ENCODE results near the gene CYLD.

Gene CYLD

GRCh38 chr16:50711040-50711439 is 30.8 kb upstream of the CYLD start:
- DNase-seq: no peak

GRCh38 chr16:50711862-50712559 is 29.9 kb upstream of the CYLD start:
- peak in 51 of 56 donors; percentile 8 to 84 (median 60) for DNase-seq

GRCh38 chr16:50712560-50712898 is 29.4 kb upstream of the CYLD start:
- no peak for DNase-seq

GRCh38 chr16:50712956-50713355 is 28.9 kb upstream of the CYLD start:
- no peak for DNase-seq

- no peak for DNase-seq
Observed at GRCh38 chr16:50717091-50717490, 24.8 kb upstream of the CYLD start.

- DNase-seq: no peak
Observed at GRCh38 chr16:50717494-50717893, 24.4 kb upstream of the CYLD start.

- DNase-seq: no peak
Observed at GRCh38 chr16:50718061-50718760, 23.7 kb upstream of the CYLD start.

GRCh38 chr16:50718761-50719400 is 23.0 kb upstream of the CYLD start:
- DNase-seq: no peak

- no peak for DNase-seq
Observed at GRCh38 chr16:50719401-50720337, 22.2 kb upstream of the CYLD start.

GRCh38 chr16:50721549-50722404 is 20.1 kb upstream of the CYLD start:
- DNase-seq: no peak

- DNase-seq: no peak
Observed at GRCh38 chr16:50722405-50722737, 19.5 kb upstream of the CYLD start.

GRCh38 chr16:50722960-50723359 is 18.9 kb upstream of the CYLD start:
- DNase-seq: no peak

- no peak for DNase-seq
Observed at GRCh38 chr16:50724306-50724705, 17.6 kb upstream of the CYLD start.

- DNase-seq: no peak
Observed at GRCh38 chr16:50731130-50731988, 10.5 kb upstream of the CYLD start.

GRCh38 chr16:50731989-50732832 is 9.7 kb upstream of the CYLD start:
- no peak for DNase-seq

GRCh38 chr16:50733468-50733867 is 8.4 kb upstream of the CYLD start:
- no peak for DNase-seq

- DNase-seq: no peak
Observed at GRCh38 chr16:50735629-50736122, 6.2 kb upstream of the CYLD start.

GRCh38 chr16:50736448-50736847 is 5.4 kb upstream of the CYLD start:
- no peak for DNase-seq

Measured in amygdala (tissue), 56 donors.